Retinal pigment epithelial cell (primary cell): ENCODE data around the gene REPS1.
"Not testable (repeated sequence)": the region's sequence is repeated elsewhere in the genome, so short reads cannot be mapped to it uniquely, and the experiment has no call there.

Experiments used
- DNase-seq: peaks from one replicate; pipeline ENCODE4 v3.0.0-alpha.2; 2010; ENCODE audit warnings: low read depth
- H3K4me3 ChIP-seq: 2 replicates; pipeline ENCODE4 v1.5.1; 2011; ENCODE audit warnings: mild to moderate bottlenecking, low read length, control low read depth, moderate library complexity
- TF ChIP-seq, protein P1 (sequence below): conservative IDR thresholded peaks from 2 replicates; pipeline ENCODE4 v1.5.1; 2011; ENCODE audit warnings: low read depth, low read length, control low read depth, inconsistent platforms

REPS1 gene

DNA sequence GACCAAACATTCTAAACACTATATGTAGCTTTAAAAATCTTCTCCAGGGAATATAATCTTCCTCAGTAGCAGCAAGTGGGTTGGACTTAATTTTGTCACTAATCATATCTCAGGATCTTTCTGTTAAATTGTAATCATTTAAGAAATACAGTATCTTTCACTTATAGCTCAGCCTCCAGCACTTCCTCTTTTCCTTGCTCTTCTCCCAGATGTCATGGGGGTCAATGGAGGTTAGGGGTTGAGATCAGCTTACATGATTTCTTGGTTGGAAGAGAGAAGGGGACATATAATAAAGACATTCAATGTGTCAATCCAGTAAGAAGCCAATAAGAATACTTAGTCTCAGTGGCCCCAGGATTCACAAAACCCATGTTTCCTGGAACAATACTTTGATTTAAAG, 15.7 kb upstream of the REPS1 start:
- no peak for DNase-seq
- no peak overlapping the region for H3K4me3 ChIP-seq
- TF ChIP-seq, protein P1, sequence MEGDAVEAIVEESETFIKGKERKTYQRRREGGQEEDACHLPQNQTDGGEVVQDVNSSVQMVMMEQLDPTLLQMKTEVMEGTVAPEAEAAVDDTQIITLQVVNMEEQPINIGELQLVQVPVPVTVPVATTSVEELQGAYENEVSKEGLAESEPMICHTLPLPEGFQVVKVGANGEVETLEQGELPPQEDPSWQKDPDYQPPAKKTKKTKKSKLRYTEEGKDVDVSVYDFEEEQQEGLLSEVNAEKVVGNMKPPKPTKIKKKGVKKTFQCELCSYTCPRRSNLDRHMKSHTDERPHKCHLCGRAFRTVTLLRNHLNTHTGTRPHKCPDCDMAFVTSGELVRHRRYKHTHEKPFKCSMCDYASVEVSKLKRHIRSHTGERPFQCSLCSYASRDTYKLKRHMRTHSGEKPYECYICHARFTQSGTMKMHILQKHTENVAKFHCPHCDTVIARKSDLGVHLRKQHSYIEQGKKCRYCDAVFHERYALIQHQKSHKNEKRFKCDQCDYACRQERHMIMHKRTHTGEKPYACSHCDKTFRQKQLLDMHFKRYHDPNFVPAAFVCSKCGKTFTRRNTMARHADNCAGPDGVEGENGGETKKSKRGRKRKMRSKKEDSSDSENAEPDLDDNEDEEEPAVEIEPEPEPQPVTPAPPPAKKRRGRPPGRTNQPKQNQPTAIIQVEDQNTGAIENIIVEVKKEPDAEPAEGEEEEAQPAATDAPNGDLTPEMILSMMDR: no peak

DNA sequence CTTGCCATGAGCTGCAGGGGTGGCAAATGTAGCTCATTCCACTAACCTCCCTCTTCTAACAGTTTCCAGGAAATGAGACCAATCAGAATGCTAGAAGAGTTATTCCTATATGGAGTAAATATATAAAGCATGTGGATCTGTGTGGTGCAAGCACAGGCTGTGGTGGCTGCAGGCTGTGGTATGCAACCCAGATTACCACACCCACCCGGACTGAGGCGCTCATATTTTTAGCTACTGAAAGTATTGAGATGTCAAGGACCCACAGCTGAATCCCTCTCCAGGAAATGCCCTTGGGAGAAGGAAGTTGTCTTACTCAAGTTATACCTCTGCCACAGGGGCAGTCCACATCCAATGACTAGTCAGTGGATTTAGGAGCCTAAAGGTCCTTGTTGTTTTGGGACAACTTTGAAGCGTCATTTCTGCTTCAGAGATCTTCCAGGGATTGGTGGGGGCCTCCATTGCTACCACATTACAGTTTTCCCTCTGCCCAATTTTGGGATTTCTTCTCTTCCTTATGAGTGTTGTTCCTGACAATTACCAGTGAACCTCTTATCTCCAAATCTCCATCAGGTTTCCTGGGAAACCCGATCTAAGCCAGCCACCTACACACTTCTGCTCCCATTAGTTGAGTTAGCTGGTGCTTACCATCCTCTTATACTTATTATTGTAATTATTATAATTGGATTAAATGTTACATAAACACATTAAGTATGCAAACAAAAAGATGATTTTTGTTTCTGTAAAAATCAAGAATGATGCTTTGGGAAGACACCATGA, 12.1 kb upstream of the REPS1 start:
- TF ChIP-seq, protein P1: no peak
- DNase-seq: no peak
- H3K4me3 ChIP-seq: no peak overlapping the region

DNA sequence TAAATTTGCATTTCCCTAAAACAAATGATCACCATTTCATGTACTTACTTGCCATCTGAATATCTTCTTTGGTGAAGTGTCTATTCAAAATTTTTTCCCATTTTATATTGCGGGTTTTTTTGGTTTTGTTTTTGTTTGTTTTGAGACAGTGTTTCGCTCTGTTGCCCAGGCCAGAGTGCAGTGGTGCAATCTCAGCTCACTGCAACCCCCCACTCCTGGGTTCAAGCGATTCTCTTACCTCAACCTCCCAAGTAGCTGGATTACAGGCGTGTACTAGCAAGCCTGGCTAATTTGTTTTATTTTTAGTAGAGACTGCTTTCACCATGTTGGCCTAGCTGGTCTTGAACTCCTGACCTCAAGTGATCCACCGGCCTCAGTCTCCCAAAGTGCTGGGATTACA, 9.1 kb upstream of the REPS1 start:
- no peak for DNase-seq
- no peak overlapping the region for H3K4me3 ChIP-seq
- TF ChIP-seq, protein P1: no peak

DNA sequence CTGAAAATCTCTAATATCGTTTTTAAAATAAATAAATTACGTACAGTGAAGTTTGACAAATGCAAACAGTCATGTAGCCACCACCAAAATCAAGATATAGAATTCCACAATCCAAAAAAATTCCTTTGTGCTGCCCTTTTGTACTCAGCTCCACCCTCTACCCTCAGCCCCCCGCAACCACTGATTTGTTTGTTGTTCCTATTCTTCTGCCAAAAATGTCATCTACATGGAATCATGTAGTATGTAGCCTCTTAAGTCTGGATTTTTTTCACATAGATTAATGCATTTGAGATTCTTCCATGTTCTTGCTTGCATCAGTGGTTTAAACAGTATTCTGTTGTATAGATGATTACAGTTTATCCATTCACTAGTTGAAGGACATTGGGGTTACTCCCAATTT, 8.5 kb upstream of the REPS1 start:
- TF ChIP-seq, protein P1: no peak
- no peak overlapping the region for H3K4me3 ChIP-seq
- no peak for DNase-seq

DNA sequence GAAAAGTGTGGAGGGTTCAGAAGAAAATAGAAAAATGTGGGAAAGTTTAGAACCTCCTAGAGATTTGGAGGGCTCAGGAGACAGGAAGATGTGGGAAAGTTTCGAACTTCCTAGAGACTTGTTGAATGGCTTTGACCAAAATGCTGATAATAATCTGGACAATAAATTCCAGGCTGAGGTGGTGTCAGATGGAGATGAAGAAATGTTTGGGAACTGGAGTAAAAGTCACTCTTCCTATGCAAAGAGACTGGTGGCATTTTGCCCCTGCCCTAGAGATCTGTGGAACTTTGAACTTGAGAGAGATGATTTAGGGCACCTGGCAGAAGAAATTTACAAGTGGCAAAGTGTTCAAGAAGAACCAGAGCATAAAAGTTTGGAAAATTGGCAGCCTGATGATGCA, 5.4 kb upstream of the REPS1 start:
- not testable (repeated sequence) for DNase-seq, H3K4me3 ChIP-seq

DNA sequence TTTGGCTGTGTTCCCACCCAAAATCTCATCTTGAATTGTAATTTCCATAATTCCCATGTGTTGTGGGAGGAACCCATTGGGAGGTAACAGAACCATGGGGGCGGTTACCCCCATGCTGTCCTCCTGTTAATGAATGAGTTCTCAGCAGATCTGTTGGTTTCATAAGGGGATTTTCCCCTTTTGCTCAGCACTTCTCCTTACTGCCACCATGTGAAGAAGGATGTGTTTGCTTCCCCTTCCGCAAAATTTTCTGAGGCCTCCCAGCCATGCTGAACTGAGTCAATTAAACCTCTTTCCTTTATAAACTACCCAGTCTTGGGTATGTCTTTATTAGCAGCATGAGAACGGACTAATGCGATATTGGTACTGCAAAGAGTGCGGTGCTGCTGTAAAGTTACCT, 4.9 kb upstream of the REPS1 start:
- not testable (repeated sequence) for H3K4me3 ChIP-seq, DNase-seq

DNA sequence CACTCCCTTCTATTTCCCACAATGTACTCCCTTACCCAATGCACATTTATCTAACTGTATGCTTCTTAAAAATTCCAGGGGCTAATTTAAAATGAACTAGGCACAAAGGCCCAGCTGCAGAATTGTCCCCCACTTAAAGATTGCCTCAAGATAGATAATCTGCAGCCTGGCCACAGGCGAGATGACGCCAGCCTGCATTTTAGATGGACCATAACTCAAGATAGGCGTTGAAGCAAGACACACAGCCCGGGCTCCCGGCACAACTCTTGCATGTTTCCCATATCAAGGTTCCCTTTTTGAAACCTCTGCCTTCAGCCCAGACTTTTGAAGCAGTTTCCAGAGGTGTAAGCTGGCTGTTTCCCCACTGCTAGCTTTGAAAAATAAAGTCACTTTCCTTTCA, 3.2 kb upstream of the REPS1 start:
- H3K4me3 ChIP-seq: no peak overlapping the region
- no peak for DNase-seq
- TF ChIP-seq, protein P1: no peak

DNA sequence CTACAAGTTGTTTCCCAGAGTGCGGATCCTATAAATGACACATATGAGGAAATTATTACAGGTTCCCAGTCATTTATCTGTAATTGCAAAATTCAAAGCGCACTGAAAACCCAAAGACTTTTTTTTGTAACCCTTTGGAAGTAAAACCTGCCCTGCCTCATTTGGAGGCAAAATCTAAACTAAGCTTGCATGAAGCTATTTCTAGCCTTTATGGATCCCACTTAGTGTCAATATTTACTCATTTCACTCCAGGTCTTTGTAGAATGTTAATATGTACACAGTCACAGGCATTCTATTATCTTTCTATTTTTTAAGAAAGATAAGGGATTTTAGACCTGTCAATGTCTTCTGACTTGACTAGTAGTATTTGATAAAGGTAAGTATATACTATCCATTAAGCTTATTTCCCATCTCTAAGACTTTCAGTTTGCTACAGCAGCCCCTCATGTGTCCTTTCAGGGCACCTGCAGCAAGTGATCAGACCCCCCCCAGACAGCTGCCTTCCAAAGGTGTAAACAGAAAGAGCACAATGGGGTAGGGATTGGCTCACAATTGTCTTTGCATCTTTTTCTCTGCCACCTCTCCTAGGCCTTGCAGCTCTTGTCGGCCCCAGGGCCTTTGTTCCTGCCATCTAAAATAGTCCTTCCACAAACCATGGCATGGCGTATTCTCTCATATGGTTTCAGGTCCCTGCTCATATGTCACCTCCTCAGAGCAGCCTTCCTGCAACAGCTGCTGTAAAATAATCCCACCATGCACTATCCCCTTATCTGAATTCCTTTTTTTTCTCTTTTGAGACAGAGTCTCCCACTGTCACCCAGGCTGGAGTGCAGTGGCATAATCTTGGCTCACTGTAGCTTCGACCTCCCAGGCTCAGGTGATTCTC, 1.3 kb upstream of the REPS1 start:
- TF ChIP-seq, protein P1: no peak
- no peak overlapping the region for H3K4me3 ChIP-seq
- no peak for DNase-seq
